Jurkat, Clone E6-1 (cell line): Measurements from ENCODE around the gene ASCL5.

Experiments
- DNase-seq: peaks from one replicate; pipeline ENCODE4 v3.0.0-alpha.2; 2011; ENCODE audit warnings: low read depth, low spot score
- H3K4me3 ChIP-seq: 2 replicates; pipeline ENCODE4 v1.5.1; 2011; ENCODE audit warnings: mild to moderate bottlenecking, low read length, control low read depth, moderate library complexity

Gene ASCL5

GRCh38 chr1:201138311-201138840 is 11.4 kb upstream of the ASCL5 start:
- H3K4me3 ChIP-seq, result no peak overlapping the region
- DNase-seq, result no peak

GRCh38 chr1:201137579-201138310 is 10.8 kb upstream of the ASCL5 start:
- DNase-seq, result no peak
- H3K4me3 ChIP-seq, result no peak overlapping the region

- no peak overlapping the region for H3K4me3 ChIP-seq
- DNase-seq, result no peak
Measured at GRCh38 chr1:201137024-201137392, 10.0 kb upstream of the ASCL5 start.

- no peak overlapping the region for H3K4me3 ChIP-seq
- no peak for DNase-seq
Measured at GRCh38 chr1:201136355-201137023, 9.5 kb upstream of the ASCL5 start.

DNA sequence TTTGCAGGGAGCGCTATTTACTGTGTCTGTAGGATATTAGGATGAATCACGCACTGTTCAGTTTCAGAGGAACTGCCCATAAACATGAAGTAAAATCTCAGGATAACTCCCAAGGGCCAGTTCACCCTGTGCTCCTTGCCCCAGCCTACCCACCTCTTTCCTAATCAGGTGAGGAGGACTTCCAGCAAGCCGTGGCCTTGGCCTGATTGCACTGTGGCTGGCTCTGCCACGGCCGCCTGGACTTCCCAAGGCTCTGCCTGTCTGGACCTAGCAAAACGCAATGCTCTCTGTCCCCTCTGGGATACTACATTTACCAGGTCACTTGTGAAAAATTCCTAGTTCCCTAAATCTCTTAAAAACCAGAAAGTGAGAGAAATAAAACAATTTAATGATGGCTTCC is 7.4 kb upstream of the ASCL5 start:
- DNase-seq, result no peak
- no peak overlapping the region for H3K4me3 ChIP-seq

DNA sequence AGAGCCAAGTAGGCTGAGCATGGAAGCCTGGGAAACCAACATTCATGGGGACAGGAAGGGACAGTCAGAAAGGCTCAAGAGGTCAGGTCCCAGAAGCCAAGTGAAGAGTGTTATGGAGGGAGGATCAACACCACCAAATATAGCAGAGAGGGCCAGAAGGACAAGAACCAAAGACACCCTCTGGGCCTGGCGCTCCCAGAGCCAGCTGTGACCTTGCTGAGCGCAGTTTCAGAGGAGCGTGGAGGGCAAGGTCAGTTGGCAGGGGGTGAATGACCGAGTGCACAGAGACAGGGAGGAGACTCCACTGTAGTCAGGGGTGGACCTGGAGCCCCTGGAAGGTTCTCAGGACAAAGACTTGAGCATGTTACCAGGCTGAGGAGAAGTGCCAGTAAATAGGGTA is 4.4 kb upstream of the ASCL5 start:
- DNase-seq, result no peak
- H3K4me3 ChIP-seq, result no peak overlapping the region

DNA sequence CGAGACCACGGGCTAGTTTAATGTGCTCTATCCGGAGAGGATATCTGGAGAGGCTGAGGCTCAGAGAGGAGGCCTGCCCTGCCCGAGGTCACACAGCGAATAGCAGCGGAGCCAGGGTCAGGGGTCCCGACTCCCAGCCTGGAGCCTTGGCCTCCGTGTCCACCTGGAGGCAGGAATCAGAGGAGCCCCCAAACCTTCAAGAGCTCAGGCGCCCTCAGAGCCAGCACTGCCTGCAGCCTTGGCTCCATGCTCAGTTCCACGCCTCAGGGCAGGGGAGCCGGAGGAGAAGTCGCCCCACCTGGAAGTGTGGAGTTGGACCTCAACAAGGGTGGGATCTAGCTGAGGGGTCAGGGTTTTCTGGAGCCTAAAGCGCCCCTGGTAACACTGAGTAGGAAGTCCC is 2.0 kb upstream of the ASCL5 start:
- H3K4me3 ChIP-seq, result no peak overlapping the region
- DNase-seq, result no peak

- DNase-seq, result no peak
- no peak overlapping the region for H3K4me3 ChIP-seq
Measured at GRCh38 chr1:201128476-201128875, 1.5 kb upstream of the ASCL5 start.

GRCh38 chr1:201127755-201128455 is 921 bp upstream of the ASCL5 start:
- no peak for DNase-seq
- H3K4me3 ChIP-seq, result no peak overlapping the region

DNA sequence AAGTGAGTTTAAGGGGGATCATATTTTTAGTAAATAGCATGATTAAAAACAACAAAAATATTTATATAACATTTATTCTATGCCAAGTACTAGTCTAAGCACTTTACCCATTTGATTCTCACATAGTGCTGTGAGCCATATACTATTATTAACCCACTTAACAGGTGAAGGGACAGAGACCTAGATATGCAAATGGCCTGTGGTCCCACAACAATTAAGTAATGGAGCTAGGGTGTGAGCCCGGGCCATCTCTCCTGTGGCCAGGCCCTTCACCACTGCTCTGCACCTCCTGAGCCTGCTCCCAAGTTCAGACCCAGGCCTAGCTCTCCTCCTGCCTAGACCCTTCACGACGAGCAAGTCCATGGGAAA is 537 bp downstream of the ASCL5 start:
- no peak for DNase-seq
- no peak overlapping the region for H3K4me3 ChIP-seq

DNA sequence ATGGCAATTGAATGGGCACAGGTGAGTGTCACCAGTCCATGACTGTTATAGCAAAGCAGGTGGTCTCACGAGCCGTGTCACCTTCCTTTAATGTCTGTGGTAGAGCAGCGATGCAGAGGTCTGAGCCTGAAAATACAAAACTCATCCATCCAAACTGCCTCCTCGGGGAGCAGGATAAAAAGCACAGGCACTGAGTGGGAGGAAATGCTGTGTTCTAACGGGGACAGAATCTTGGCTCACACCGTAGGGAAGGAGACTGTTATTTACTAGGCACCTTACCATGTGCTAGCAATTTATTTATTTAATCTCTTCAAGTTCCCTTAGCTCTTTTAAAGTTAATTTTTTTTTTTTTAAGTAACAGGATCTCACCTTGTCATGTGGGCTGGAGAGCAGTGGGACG is 1.2 kb downstream of the ASCL5 start:
- DNase-seq, result no peak
- H3K4me3 ChIP-seq, result no peak overlapping the region

DNA sequence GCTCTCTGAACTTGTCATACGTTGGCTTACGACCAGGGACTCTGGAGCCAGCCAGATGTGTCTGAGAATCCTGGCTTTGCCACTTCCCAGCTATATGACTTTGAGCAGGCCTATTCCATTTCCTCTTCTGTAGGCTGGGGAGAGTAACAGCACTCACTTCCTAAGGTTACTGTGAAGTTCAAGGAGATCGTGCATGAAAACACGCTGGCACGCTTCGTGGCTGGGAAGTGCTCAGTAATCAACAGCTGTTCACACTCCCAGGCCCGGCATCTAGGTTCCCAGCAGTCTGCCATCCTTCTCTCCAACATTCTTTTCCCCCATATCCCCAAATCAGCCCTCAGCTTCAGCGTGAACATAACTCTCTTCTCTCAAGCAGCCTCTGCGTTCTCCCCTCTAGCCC is 2.0 kb downstream of the ASCL5 start:
- no peak overlapping the region for H3K4me3 ChIP-seq
- DNase-seq, result no peak

DNA sequence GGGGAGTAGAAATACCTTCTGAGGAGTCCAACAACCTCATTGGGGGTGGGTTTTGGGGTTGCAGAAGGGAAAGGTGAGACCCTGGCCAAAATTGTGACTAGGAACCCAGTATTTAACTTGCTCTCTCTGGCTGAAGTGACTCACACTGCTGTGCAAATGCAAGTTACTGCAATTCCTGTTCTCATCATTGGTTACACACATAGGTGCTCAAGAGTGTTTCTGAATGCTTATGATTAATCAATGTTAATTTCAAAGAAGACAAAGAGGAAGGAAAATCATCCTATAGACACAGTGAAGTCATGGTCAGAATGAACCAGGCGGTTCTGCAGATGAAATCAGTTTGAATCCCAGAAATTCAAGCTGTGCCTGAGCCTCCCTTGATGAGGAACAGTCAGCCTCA is 3.1 kb downstream of the ASCL5 start:
- H3K4me3 ChIP-seq, result no peak overlapping the region
- no peak for DNase-seq

GRCh38 chr1:201122321-201122957 is 4.5 kb downstream of the ASCL5 start:
- no peak overlapping the region for H3K4me3 ChIP-seq
- no peak for DNase-seq

DNA sequence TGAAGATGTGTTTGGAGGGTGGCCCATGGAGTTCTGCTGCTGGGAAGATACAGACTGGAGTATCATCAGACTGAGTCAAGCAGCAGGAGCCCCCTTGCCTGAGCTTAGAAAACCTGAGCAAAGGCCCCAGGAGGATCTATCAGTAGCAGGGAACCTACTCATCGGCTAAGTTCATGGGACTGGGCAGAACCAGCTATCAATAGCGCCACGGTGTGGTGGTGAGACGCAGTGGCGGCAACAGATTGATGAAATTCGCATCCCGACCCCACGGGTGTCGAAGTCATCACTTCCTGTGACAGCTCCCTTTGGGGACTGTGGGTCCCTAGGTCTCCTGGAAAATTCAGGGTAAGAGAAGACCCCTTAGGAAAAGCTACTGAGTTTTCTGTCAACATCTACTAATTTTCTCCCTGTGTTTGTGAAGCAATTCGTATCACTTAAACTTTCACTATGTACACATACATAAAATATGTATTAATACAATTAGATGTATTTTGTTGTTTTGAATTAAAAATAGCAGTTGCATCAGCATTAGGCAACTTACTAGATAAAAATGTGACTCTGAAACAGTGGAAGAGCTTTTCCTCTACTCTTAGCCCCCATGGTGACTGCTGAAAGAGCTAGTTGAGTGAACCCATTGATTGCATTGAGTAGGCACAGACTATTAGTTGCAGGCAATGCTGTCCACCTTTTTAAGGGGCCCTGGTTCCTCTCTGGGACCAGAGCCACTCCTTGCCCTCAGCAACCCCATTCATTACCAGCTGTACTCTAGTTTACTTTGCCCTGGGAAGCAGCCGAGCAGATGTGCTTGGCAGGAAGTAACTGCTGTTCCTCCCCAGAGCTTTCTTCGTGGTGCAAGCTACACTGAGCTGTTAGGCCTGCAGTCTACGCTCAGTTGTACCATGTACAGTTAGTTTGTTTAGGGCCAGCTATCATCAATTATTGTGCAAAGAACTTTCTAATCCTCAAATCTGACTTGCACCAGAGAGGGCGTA is 7.5 kb downstream of the ASCL5 start:
- peak; percentile 64 for DNase-seq
- no peak overlapping the region for H3K4me3 ChIP-seq

- no peak overlapping the region for H3K4me3 ChIP-seq
- no peak for DNase-seq
Measured at GRCh38 chr1:201116091-201116490, 10.9 kb downstream of the ASCL5 start.

- no peak overlapping the region for H3K4me3 ChIP-seq
- DNase-seq, result no peak
Measured at GRCh38 chr1:201115390-201115937, 11.5 kb downstream of the ASCL5 start.
